ENCODE data around the gene PPP1R3A.

PPP1R3A gene

DNA sequence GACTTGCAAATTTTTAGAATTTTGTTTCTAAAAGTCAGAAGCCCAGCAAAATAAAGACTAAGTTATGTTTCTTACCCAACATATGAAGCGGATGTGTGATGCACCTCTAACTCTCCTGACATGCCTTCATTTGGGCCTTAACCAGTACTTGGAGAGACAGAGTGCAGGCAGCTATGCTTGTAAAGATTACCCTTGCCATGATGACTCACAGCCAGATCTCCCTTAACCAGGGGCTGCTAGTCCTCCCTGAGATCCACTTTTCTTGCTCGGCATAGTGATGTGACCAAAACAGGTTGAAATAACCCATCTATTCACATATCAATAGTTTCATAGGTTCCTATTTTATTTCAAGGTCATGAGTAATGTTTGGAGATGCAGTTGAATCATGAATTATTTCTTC, 43.6 kb downstream of the PPP1R3A start:
- DNase-seq = no peak

- DNase-seq = no peak
Observed at GRCh38 chr7:113873554-113874151, 45.2 kb downstream of the PPP1R3A start.

DNA sequence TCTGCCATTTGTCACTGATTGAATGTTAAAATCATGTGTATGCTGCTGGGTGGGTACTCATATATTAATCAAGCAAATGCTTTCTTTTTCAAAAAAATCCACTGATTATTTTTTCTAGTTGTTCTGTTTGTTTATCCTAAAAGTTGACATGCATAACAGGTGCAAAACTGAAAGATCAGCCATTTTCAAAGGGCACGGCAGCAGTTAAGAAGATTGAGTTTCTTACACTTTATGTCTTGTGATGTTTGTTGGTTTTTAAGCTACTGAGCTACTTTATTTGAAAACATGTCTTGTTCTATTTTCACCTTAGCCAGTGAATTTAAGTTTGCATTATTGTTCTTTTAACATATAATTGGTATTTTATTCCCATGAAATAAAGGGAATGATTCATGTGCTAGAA, 45.8 kb downstream of the PPP1R3A start:
- no peak for DNase-seq

DNA sequence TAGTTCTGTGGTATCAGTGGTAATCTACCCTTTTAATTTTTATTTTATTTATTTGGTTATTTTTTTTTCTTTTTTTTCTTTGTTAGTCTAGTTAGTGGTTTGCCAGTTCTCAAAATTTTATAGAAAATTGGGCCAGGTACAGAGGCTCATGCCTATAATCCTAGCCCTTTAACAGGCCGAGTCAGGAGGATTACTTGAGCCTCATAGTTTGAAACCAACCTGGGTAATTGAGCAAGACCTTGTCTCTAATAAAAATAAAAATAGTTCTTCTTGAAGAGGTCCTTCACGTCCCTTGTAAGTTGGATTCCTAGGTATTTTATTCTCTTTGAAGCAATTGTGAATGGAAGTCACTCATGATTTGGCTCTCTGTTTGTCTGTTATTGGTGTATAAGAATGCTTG, 51.5 kb downstream of the PPP1R3A start:
- no peak for DNase-seq

DNA sequence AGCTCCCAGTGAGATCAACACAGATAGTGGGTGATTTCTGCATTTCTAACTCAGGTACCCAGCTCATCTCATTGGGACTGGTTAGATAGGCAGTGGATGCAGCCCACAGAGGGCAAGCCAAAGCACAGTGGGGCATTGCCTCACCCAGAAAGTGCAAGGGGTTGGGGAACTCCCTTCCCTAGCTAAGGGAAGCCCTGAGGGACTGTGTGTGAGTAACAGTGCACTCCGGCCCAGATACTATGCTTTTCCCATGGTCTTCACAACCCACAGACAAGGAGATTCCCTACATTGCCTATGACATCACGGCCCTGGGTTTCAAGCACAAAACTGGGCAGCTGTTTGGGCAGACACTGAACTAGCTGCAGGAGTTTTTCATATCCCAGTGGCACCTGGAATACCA, 62.8 kb downstream of the PPP1R3A start:
- DNase-seq = no peak

- DNase-seq = no peak
Observed at GRCh38 chr7:113840954-113841353, 77.9 kb downstream of the PPP1R3A start.

DNA sequence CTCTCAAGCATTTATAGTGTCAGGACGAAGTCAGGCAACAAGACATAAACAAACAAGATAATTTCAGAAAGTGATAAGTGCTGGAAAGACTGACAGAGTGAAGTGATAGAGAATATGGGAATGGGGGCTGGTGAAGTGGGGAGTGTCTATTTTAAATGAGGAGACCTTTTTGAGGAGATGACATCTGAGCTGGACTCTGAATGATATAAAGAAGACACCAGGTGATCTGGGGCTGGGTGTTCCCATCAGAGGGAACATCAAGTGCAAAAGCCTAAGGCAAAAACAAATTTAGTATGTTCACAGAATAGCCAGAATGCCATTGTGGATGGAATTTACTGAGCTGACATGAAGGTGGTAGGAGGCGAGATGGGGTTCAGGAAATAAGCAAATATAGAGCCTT, 83.4 kb downstream of the PPP1R3A start:
- DNase-seq = no peak

DNA sequence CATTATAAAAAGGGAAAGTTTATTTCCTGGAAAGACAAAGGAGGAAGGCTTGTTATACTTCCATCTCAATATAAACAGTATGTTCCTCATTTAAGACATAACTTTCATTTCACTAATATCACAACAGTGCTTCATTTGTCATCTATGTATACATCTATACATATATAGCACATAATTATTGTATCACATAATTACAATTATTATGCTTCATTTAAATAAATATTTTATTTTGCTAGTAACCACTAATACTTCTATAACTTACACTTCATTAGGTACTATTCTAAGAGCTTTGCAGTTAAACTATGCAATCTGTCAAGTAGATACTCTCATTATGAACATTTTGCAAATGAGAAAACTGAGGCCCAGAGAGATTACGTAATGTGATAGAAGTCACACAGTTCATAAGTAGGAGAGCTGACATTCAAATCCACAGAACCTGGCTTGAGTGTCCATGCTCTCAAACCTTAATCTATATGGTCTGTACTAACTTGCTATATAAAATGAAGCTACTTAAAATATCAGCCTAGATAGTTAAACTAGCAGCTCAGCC, 86.5 kb downstream of the PPP1R3A start:
- DNase-seq = no peak

- DNase-seq = no peak
Observed at GRCh38 chr7:113831556-113831955, 87.3 kb downstream of the PPP1R3A start.

DNA sequence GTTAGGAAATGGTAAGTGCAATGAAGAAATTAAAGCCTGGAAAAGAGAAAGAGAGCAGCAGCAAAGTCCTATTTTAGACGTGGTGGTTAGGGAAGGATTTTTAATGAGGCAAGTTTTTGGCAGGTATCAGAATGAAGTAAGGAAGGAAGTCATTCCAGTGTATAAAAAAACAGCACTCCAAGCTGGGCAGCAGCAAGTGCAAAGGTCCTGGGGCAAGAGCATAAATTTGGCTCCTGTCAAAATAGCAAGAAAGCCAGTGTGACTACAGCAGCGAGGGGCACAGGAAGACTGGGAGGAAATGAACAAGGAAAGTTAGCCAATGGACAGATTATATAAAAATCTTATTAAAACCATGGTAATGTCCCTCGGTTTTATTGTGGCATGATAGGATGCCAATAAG, 90.2 kb downstream of the PPP1R3A start:
- no peak for DNase-seq

Measured in stimulated activated CD8-positive, alpha-beta memory T cell treated with anti-CD3 and anti-CD28 coated beads, Interleukin-4, amount 100 ng/mL, for 48 hours (primary cell).